PFSK-1 (cell line): Measurements from ENCODE around the gene CPNE6.

Source experiments
- FOXP2 ChIP-seq: optimal IDR thresholded peaks from 2 replicates; pipeline ENCODE3; 2011; ENCODE audit warnings: borderline replicate concordance, control low read depth, inconsistent platforms; ENCODE audit not compliant: insufficient read depth; ENCODE audit errors: extremely low read length, extremely low read depth
- SIN3A ChIP-seq: IDR thresholded peaks from 2 replicates; pipeline ENCODE4 v1.6.1; 2012; ENCODE audit warnings: mild to moderate bottlenecking, low read length, moderate library complexity, borderline replicate concordance; ENCODE audit not compliant: insufficient read depth

GRCh38 chr14:24115422-24116127 lies 44.2 kb downstream of the CPNE6 start:
- no peak for TF ChIP-seq FOXP2
- no peak for TF ChIP-seq SIN3A
